ENCODE data around the gene PSTK. TPM values are rescaled to one million over a fixed set of nuclear protein-coding genes. Genes with fewer than 3 reads are reported as not detected.

The PSTK gene
- total and polyA plus RNA-seq, 2 of the 13 experiments (the other 11 are each of a cell fraction or from before 2014, with no cell fraction given) = 8.2 to 9.3 TPM

DNA sequence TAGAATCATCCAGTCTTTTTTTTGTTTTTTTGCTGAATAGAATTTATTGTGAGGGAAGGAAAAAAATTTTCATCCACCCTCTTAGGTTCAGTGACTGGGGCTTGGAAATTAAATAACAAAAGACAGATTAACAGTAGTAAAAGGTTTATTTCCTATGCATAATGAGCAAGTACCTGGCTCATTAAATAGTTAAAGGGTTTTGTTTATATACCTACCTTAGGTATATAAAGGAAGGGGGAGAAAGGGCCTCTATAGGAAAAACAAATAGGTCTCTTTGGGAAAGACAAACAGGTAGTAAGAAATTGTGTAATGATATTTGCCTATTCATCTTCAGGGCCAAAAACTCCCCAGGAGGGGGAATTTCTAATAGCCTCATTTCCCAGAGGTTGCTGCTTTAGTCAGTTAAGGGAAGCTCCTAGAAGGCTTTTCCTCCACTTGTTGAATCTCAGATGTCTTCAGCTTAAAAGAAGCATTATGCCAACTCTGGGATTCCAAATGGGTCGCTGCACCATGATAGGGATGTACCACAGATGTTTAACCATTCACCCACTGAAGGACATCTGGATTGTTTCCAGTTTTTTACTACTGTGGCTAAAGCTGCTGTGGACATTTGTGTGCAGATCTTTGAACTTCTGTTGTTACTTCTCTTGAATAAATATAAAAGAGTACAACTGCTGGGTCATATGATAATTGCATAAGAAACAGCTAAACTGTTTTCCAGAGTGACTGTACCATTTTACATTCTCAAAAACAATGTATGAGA is 39.9 kb downstream of the PSTK start (continued):
- TF ChIP-seq HOXA3 (CRISPR knock-in tag; IDR thresholded peaks at IDR 0.05) = no peak; the same call in 1 of the 2 replicates
- no peak for TF ChIP-seq ZNF570 (CRISPR knock-in tag; IDR thresholded peaks at IDR 0.05; ENCODE audit: borderline replicate concordance)
- TF ChIP-seq NFIB (CRISPR knock-in tag; IDR thresholded peaks at IDR 0.05; ENCODE audit: borderline replicate concordance) = no peak
- no peak for TF ChIP-seq MTA3 (CRISPR knock-in tag; IDR thresholded peaks at IDR 0.05)
- no peak for TF ChIP-seq ZNF703 (CRISPR knock-in tag; IDR thresholded peaks at IDR 0.05; ENCODE audit: borderline replicate concordance)
- TF ChIP-seq, protein P1, sequence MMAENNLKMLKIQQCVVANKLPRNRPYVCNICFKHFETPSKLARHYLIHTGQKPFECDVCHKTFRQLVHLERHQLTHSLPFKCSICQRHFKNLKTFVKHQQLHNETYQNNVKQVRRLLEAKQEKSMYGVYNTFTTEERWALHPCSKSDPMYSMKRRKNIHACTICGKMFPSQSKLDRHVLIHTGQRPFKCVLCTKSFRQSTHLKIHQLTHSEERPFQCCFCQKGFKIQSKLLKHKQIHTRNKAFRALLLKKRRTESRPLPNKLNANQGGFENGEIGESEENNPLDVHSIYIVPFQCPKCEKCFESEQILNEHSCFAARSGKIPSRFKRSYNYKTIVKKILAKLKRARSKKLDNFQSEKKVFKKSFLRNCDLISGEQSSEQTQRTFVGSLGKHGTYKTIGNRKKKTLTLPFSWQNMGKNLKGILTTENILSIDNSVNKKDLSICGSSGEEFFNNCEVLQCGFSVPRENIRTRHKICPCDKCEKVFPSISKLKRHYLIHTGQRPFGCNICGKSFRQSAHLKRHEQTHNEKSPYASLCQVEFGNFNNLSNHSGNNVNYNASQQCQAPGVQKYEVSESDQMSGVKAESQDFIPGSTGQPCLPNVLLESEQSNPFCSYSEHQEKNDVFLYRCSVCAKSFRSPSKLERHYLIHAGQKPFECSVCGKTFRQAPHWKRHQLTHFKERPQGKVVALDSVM (CRISPR knock-in tag; IDR thresholded peaks at IDR 0.05) = no peak
- TF ChIP-seq CEBPG (CRISPR knock-in tag; IDR thresholded peaks at IDR 0.05) = peak; percentile 64
- 0 out of 2 replicates have a peak, but pooled peaks have one; percentile 33 for TF ChIP-seq RBFOX2 (IDR thresholded peaks at IDR 0.05; ENCODE audit: low read depth, low read length)
- TF ChIP-seq NCOA1 (CRISPR knock-in tag; IDR thresholded peaks at IDR 0.05) = no peak
- no peak for TF ChIP-seq ZBTB3 (CRISPR knock-in tag; IDR thresholded peaks at IDR 0.05; ENCODE audit: borderline replicate concordance, low read depth)
- TF ChIP-seq NFYC (CRISPR knock-in tag; IDR thresholded peaks at IDR 0.05) = 0 out of 2 replicates have a peak, but pooled peaks have one; percentile 4
- TF ChIP-seq SIX4 (CRISPR knock-in tag; IDR thresholded peaks at IDR 0.05) = 0 out of 2 replicates have a peak, but pooled peaks have one; percentile 24
- 0 out of 2 replicates have a peak, but pooled peaks have one; percentile 10 for TF ChIP-seq GATAD1 (CRISPR knock-in tag; IDR thresholded peaks at IDR 0.05)
- no peak for TF ChIP-seq ELF3 (CRISPR knock-in tag; IDR thresholded peaks at IDR 0.05)
- TF ChIP-seq RERE (CRISPR knock-in tag; IDR thresholded peaks at IDR 0.05; ENCODE audit: low read depth) = peak; percentile 53; the same call in 1 of the 2 replicates
- TF ChIP-seq, protein P2, sequence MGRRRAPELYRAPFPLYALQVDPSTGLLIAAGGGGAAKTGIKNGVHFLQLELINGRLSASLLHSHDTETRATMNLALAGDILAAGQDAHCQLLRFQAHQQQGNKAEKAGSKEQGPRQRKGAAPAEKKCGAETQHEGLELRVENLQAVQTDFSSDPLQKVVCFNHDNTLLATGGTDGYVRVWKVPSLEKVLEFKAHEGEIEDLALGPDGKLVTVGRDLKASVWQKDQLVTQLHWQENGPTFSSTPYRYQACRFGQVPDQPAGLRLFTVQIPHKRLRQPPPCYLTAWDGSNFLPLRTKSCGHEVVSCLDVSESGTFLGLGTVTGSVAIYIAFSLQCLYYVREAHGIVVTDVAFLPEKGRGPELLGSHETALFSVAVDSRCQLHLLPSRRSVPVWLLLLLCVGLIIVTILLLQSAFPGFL (CRISPR knock-in tag; IDR thresholded peaks at IDR 0.05) = no peak
- no peak for TF ChIP-seq ZBTB1 (CRISPR knock-in tag; IDR thresholded peaks at IDR 0.05; ENCODE audit: borderline replicate concordance)
- TF ChIP-seq ZNF777 (CRISPR knock-in tag; IDR thresholded peaks at IDR 0.05) = no peak
- peak; percentile 77 for TF ChIP-seq RARA (CRISPR knock-in tag; IDR thresholded peaks at IDR 0.05)
- TF ChIP-seq ATF6 (CRISPR knock-in tag; conservative IDR thresholded peaks at IDR 0.05) = 0 out of 2 replicates have a peak, but pooled peaks have one; percentile 73
